HG03432 (cell line): Measurements from ENCODE around the gene CELF2.
"Not testable (repeated sequence)": the region's sequence is repeated elsewhere in the genome, so short reads cannot be mapped to it uniquely, and the experiment has no call there.

ENCODE experiments used
- ATAC-seq: cut with Tn5 transposase; IDR thresholded peaks from one replicate; pipeline ENCODE4 v1.9.1; 2021; ENCODE audit warnings: mild to moderate bottlenecking, moderate library complexity; ENCODE audit not compliant: unreplicated experiment

The CELF2 gene

GRCh38 chr10:11168423-11169090 is 150.9 kb downstream of the CELF2 start:
- no peak for ATAC-seq

GRCh38 chr10:11169976-11170375 is 152.3 kb downstream of the CELF2 start:
- ATAC-seq: no peak

- ATAC-seq: no peak
Observed at GRCh38 chr10:11170574-11170973, 152.9 kb downstream of the CELF2 start.

GRCh38 chr10:11170993-11171851 is 153.6 kb downstream of the CELF2 start:
- peak; percentile 39 for ATAC-seq

- no peak for ATAC-seq
Observed at GRCh38 chr10:11173042-11173441, 155.4 kb downstream of the CELF2 start.

- peak; percentile 38 for ATAC-seq
Observed at GRCh38 chr10:11175823-11176243, 158.2 kb downstream of the CELF2 start.

- peak; percentile 14 for ATAC-seq
Observed at GRCh38 chr10:11176746-11177145, 159.1 kb downstream of the CELF2 start.

GRCh38 chr10:11177381-11177780 is 159.7 kb downstream of the CELF2 start:
- ATAC-seq: no peak

GRCh38 chr10:11177926-11178471 is 160.3 kb downstream of the CELF2 start:
- ATAC-seq: no peak

- ATAC-seq: peak; percentile 84
Observed at GRCh38 chr10:11178606-11179515, 161.2 kb downstream of the CELF2 start.

GRCh38 chr10:11179516-11180105 is 161.9 kb downstream of the CELF2 start:
- ATAC-seq: no peak

- peak; percentile 23 for ATAC-seq
Observed at GRCh38 chr10:11180228-11180627, 162.6 kb downstream of the CELF2 start.

GRCh38 chr10:11181978-11182377 is 164.3 kb downstream of the CELF2 start:
- ATAC-seq: no peak

GRCh38 chr10:11183015-11183414 is 165.3 kb downstream of the CELF2 start:
- no peak for ATAC-seq

GRCh38 chr10:11184093-11184492 is 166.4 kb downstream of the CELF2 start:
- ATAC-seq: no peak

- ATAC-seq: not testable (repeated sequence)
Observed at GRCh38 chr10:11185128-11185665, 167.5 kb downstream of the CELF2 start.

- ATAC-seq: no peak
Observed at GRCh38 chr10:11186374-11186773, 168.7 kb downstream of the CELF2 start.

- no peak for ATAC-seq
Observed at GRCh38 chr10:11189582-11190376, 172.1 kb downstream of the CELF2 start.

GRCh38 chr10:11191190-11191589 is 173.5 kb downstream of the CELF2 start:
- ATAC-seq: no peak
